H1 (cell line): ENCODE measurements around the gene SLX4IP. TPM values are rescaled to one million over a fixed set of nuclear protein-coding genes. Genes with fewer than 3 reads are reported as not detected.

Experiments used
- CTCF ChIA-PET: fragments of 300-600 bp; sonication (Branson Sonifier 250); formaldehyde crosslinking; loops from one replicate; lab custom pipeline; 2021; ENCODE audit not compliant: partially characterized antibody; lab: Charles Lee
- POLR2A ChIA-PET: fragments of 300-600 bp; sonication (Branson Sonifier 250); formaldehyde crosslinking; loops from one replicate; lab custom pipeline; 2021; ENCODE audit warnings: inconsistent platforms; ENCODE audit not compliant: partially characterized antibody; lab: Charles Lee
- DNase-seq, 2 experiments: peaks; one replicate each; pipeline versions ENCODE4 v3.0.0 to v3.0.0-alpha.2; 2010 to 2022; ENCODE audit warnings: low spot score in 2 of 2, low read depth in 1 of 2, mixed read lengths in 1 of 2
- FAIRE-seq: peaks from 2 replicates; lab custom pipeline; 2011; peaks lifted over from hg19 to GRCh38; lab: Jason Lieb, UNC
- H2AFZ ChIP-seq: 2 replicates; pipeline ENCODE4 v1.8.1; 2012; ENCODE audit warnings: low read length, inconsistent platforms
- H2AK5ac ChIP-seq: 2 replicates; pipeline ENCODE4 v1.6.1; 2013; ENCODE audit warnings: low read depth, low read length
- H2BK120ac ChIP-seq: replicated peaks from 2 replicates; pipeline ENCODE3; 2013; ENCODE audit warnings: low read depth, low read length, inconsistent platforms
- H2BK12ac ChIP-seq: 2 replicates; pipeline ENCODE4 v1.6.1; 2013; ENCODE audit warnings: low read depth, low read length
- H2BK15ac ChIP-seq: 2 replicates; pipeline ENCODE4 v1.6.1; 2013; ENCODE audit warnings: low read length
- H2BK20ac ChIP-seq: 2 replicates; pipeline ENCODE4 v1.6.1; 2013; ENCODE audit warnings: low read length
- H2BK5ac ChIP-seq: 2 replicates; pipeline ENCODE4 v1.6.1; 2013; ENCODE audit warnings: low read depth, low read length
- H3K14ac ChIP-seq: 2 replicates; pipeline ENCODE4 v1.6.1; 2013; ENCODE audit warnings: inconsistent platforms; ENCODE audit not compliant: insufficient read length
- H3K18ac ChIP-seq: 2 replicates; pipeline ENCODE4 v1.6.1; 2013; ENCODE audit warnings: low read length; ENCODE audit errors: extremely low read depth
- H3K23ac ChIP-seq: 2 replicates; pipeline ENCODE4 v1.6.1; 2013; ENCODE audit warnings: inconsistent platforms; ENCODE audit not compliant: insufficient read length
- H3K23me2 ChIP-seq: 2 replicates; pipeline ENCODE4 v1.6.1; 2013; ENCODE audit warnings: low read depth, low read length
- H3K27ac ChIP-seq: 2 replicates; pipeline ENCODE4 v1.6.1; 2011; ENCODE audit warnings: low read depth, low read length, inconsistent platforms
- H3K27me3 ChIP-seq, 4 experiments: replicated peaks in 1 of 4; 1 replicate in 1 of 4; 2 replicates in 3 of 4; pipeline versions ENCODE4 v1.6.1 to v1.8.1; 2011 to 2013; ENCODE audit warnings: low read length in 3 of 4, mild to moderate bottlenecking in 3 of 4, inconsistent platforms in 2 of 4, mixed read lengths in 2 of 4, moderate library complexity in 1 of 4; ENCODE audit not compliant: control insufficient read depth in 3 of 4, insufficient read depth in 3 of 4; ENCODE audit errors: extremely low read depth in 1 of 4
- H3K36me3 ChIP-seq, 4 experiments: 2 replicates each; pipeline versions ENCODE4 v1.6.1 to v1.8.1; 2011 to 2013; ENCODE audit warnings: mild to moderate bottlenecking in 4 of 4, low read length in 3 of 4, moderate library complexity in 2 of 4, control low read depth in 1 of 4, inconsistent platforms in 1 of 4; ENCODE audit not compliant: insufficient read depth in 4 of 4, control insufficient read depth in 2 of 4
- H3K4ac ChIP-seq: replicated peaks from 2 replicates; pipeline ENCODE3; 2013; ENCODE audit warnings: low read length, low read depth, mixed read lengths, inconsistent platforms; ENCODE audit not compliant: insufficient read length
- H3K4me1 ChIP-seq, 4 experiments: replicated peaks in 1 of 4; 1 replicate in 1 of 4; 2 replicates in 3 of 4; pipeline versions ENCODE4 v1.6.1 to v1.8.1; 2011 to 2013; ENCODE audit warnings: low read length in 3 of 4, inconsistent platforms in 2 of 4, mixed read lengths in 1 of 4; ENCODE audit not compliant: insufficient read depth in 4 of 4, control insufficient read depth in 3 of 4
- H3K4me2 ChIP-seq, 2 experiments: 2 replicates each; pipeline versions ENCODE4 v1.6.1 to v1.8.1; 2011 to 2013; ENCODE audit warnings: low read depth in 2 of 2, low read length in 2 of 2, control low read depth in 1 of 2, inconsistent platforms in 1 of 2, mild to moderate bottlenecking in 1 of 2; ENCODE audit not compliant: insufficient read depth in 1 of 2
- H3K4me3 ChIP-seq, 4 experiments: fragments of 200-600, 300-600 bp in 1 of 4; sonication (generic), shearing (Covaris generic), sonication (Bioruptor Twin) in 1 of 4; 2 replicates each; pipeline versions ENCODE4 v1.5.1 to v1.8.1; 2011 to 2016; ENCODE audit warnings: low read length in 4 of 4, low read depth in 3 of 4, control low read depth in 2 of 4, inconsistent platforms in 2 of 4, mild to moderate bottlenecking in 2 of 4, mixed read lengths in 1 of 4, moderate library complexity in 1 of 4; ENCODE audit not compliant: insufficient read depth in 2 of 4; ENCODE audit errors: extremely low read depth in 1 of 4
- H3K56ac ChIP-seq: replicated peaks from 2 replicates; pipeline ENCODE3; 2013; ENCODE audit warnings: low read depth, mild to moderate bottlenecking, mixed read lengths, low read length, inconsistent platforms; ENCODE audit not compliant: insufficient read length
- H3K79me1 ChIP-seq: 2 replicates; pipeline ENCODE4 v1.6.1; 2013; ENCODE audit warnings: low read depth, low read length, control low read depth
- H3K79me2 ChIP-seq, 2 experiments: 2 replicates each; pipeline versions ENCODE4 v1.6.1 to v1.8.1; 2012 to 2013; ENCODE audit warnings: low read length in 2 of 2, mild to moderate bottlenecking in 2 of 2, inconsistent platforms in 1 of 2; ENCODE audit not compliant: insufficient read depth in 2 of 2, control insufficient read depth in 1 of 2
- H3K9ac ChIP-seq, 4 experiments: replicated peaks in 1 of 4; 1 replicate in 1 of 4; 2 replicates in 3 of 4; pipeline versions ENCODE4 v1.6.1 to v1.8.1; 2011 to 2013; ENCODE audit warnings: low read depth in 3 of 4, low read length in 3 of 4, control low read depth in 2 of 4, mild to moderate bottlenecking in 2 of 4, moderate library complexity in 2 of 4, inconsistent platforms in 1 of 4; ENCODE audit errors: extremely low read depth in 1 of 4
- H3K9me3 ChIP-seq, 2 experiments: 2 replicates each; pipeline versions ENCODE4 v1.6.1 to v1.8.1; 2012 to 2013; ENCODE audit warnings: mild to moderate bottlenecking in 2 of 2, moderate library complexity in 2 of 2, control low read depth in 1 of 2, inconsistent platforms in 1 of 2, low read depth in 1 of 2, low read length in 1 of 2, mixed read lengths in 1 of 2; ENCODE audit not compliant: insufficient read depth in 2 of 2
- H4K20me1 ChIP-seq, 2 experiments: replicated peaks in 1 of 2; 2 replicates each; pipeline versions ENCODE3 to v1.8.1; 2011 to 2013; ENCODE audit warnings: inconsistent platforms in 2 of 2, low read length in 2 of 2, mild to moderate bottlenecking in 1 of 2; ENCODE audit not compliant: insufficient read depth in 2 of 2, control insufficient read depth in 1 of 2
- H4K5ac ChIP-seq: 2 replicates; pipeline ENCODE4 v1.6.1; 2013; ENCODE audit warnings: low read length, low read depth, mixed read lengths, inconsistent platforms; ENCODE audit not compliant: insufficient read length
- H4K8ac ChIP-seq: 2 replicates; pipeline ENCODE4 v1.8.0; 2013; ENCODE audit warnings: mild to moderate bottlenecking, moderate library complexity, low read length, inconsistent platforms; ENCODE audit not compliant: insufficient read depth; ENCODE audit errors: extremely low read depth
- H4K91ac ChIP-seq: replicated peaks from 2 replicates; pipeline ENCODE3; 2013; ENCODE audit warnings: low read length, mixed read lengths, inconsistent platforms; ENCODE audit not compliant: insufficient read length
- ASH2L ChIP-seq: fragments of 200-600, 300-600 bp; sonication (generic); IDR thresholded peaks from one replicate; pipeline ENCODE4 v1.7.1; 2017; ENCODE audit warnings: low read length
- CHD1 ChIP-seq: IDR thresholded peaks from 2 replicates; pipeline ENCODE4 v1.6.1; 2012; ENCODE audit warnings: low read depth, low read length, improper control_type of control experiment
- HDAC2 ChIP-seq, 2 experiments: fragments of 300-600 bp in 1 of 2; sonication (generic) in 1 of 2; IDR thresholded peaks; 2 replicates each; pipeline ENCODE4 v1.6.1; 2011 to 2012; ENCODE audit warnings: low read depth in 2 of 2, low read length in 2 of 2, mild to moderate bottlenecking in 2 of 2, moderate library complexity in 2 of 2, borderline replicate concordance in 1 of 2, inconsistent platforms in 1 of 2
- KDM5A ChIP-seq: fragments of 200-600 bp; IDR thresholded peaks from 2 replicates; pipeline ENCODE4 v1.7.1; 2012; ENCODE audit warnings: mild to moderate bottlenecking, low read length, inconsistent platforms, mixed read lengths
- SIN3A ChIP-seq, 2 experiments: IDR thresholded peaks in 1 of 2; conservative IDR thresholded peaks in 1 of 2; 2 replicates each; pipeline ENCODE4 v1.6.1; 2011 to 2012; ENCODE audit warnings: low read length in 2 of 2, improper control_type of control experiment in 1 of 2, low read depth in 1 of 2, mild to moderate bottlenecking in 1 of 2
- SP1 ChIP-seq: IDR thresholded peaks from 2 replicates; pipeline ENCODE4 v1.6.1; 2011; ENCODE audit warnings: low read depth, low read length
- SP2 ChIP-seq: IDR thresholded peaks from 2 replicates; pipeline ENCODE4 v1.6.1; 2012; ENCODE audit warnings: mild to moderate bottlenecking, low read length, inconsistent platforms
- TAF7 ChIP-seq: optimal IDR thresholded peaks from 2 replicates; pipeline ENCODE3; 2011; ENCODE audit warnings: low read depth, mild to moderate bottlenecking, inconsistent platforms, low read length, moderate library complexity, borderline replicate concordance
- WGBS, 2 experiments: shearing (Covaris generic) in 1 of 2; methylation state at CpG; one replicate each; pipeline versions ENCODE4 v1.1.6 to v1.1.7; 2013 to 2015; ENCODE audit warnings: low lambda C conversion rate in 2 of 2, mixed read lengths in 2 of 2, inconsistent platforms in 1 of 2, low coverage in 1 of 2, missing lambda C conversion rate in 1 of 2; ENCODE audit not compliant: insufficient replicate concordance in 2 of 2, insufficient coverage in 1 of 2, insufficient read length in 1 of 2; ENCODE audit errors: extremely low coverage in 1 of 2, missing lambda C conversion rate in 1 of 2; 5-methylcytosine and 5-hydroxymethylcytosine counted together
- polyA plus RNA-seq, 7 experiments: library from polyadenylated mRNA; depleted of rRNA in 3 of 7; stranded (reverse) in 5 of 7; unstranded in 2 of 7; fragments of >200 nt in 5 of 7; fragments of 200-250 nt in 2 of 7; gene quantifications; 1 replicate in 5 of 7; 2 replicates in 1 of 7; 4 replicates in 1 of 7; pipeline versions ENCODE4 v1.2.1 to v1.2.3, GENCODE V29; 2011 to 2013; ENCODE audit warnings: missing spikeins in 2 of 7, mixed read lengths in 2 of 7
- total RNA-seq: library from RNA; stranded (reverse); fragmentation: NEBNext Ultra II Directional; extraction: Animal tissue kit (Norgen Biotek cat#: 25700); gene quantifications from 2 replicates; pipeline ENCODE4 v1.2.1, GENCODE V29; 2021

Gene SLX4IP
- total and polyA plus RNA-seq, 2 of the 8 experiments (the other 6 are each of a cell fraction or from before 2014, with no cell fraction given): 2.4 to 8.7 TPM

DNA sequence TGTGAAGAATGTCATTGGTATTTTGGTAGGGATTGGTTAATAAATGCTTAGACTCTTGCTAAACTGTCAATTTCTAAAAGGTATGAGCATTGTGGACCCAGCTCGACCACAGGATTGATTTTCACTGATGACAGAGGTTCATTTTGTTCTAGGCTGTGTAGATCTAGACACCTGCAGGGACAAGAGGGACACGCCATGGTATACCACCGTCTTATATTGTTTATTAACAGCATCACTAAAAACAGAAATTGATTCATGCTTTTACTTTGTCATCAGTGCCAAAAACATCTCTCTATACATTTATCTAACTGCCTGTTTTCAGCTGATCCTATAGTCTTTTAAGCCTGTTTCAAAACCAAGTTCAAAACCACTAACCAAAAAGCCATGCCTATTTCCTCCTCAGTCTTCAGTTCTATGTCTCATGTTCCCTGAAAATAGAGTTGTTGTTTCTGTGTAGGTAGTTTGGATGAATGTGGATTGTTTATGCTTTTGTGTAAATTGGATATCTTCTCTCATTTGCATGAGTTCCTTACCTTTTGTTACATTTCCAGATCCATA, 128.9 kb downstream of the SLX4IP start:
- POLR2A ChIA-PET: no interaction called here
- Histone ChIP-seq H3K4ac (no peak overlapping the region), H3K27me3 (no peaks in the 10 kb centered on the region), H3K27ac (no peak overlapping the region; the same call in 1 of the 2 replicates), H3K9me3 (no peaks in the 10 kb centered on the region), H3K79me2 (no peaks in the 10 kb centered on the region), H3K4me3 (no peak overlapping the region), H3K14ac (no peak overlapping the region), H4K5ac (no peak overlapping the region), H3K79me1 (no peaks in the 10 kb centered on the region), H3K23ac (no peak overlapping the region), H4K91ac (no peak overlapping the region), H4K8ac (no peak overlapping the region), H3K4me1 (peaks cover 0 to 8% (median 2%) of the 10 kb centered on the region in 4 experiments; a peak in 2 of 7 replicates), H2BK15ac (no peak overlapping the region), H3K9ac (no peak overlapping the region), H2AK5ac (no peak overlapping the region), H2BK5ac (no peak overlapping the region), H4K20me1 (no peaks in the 10 kb centered on the region), H2BK20ac (no peak overlapping the region), H3K56ac (no peak overlapping the region), H3K4me2 (no peak overlapping the region), H2AFZ (no peak overlapping the region), H3K18ac (no peak overlapping the region), H3K36me3 (peaks cover 0 to 6% (median 0%) of the 10 kb centered on the region in 4 experiments; a peak in 1 of 8 replicates), H2BK120ac (no peak overlapping the region), H2BK12ac (no peak overlapping the region), H3K23me2 (no peaks in the 10 kb centered on the region)
- WGBS, 2 experiments: 92% methylated on average over 3 of the region's 3 CpGs; no CpG with 5 or more reads in 1 of the 2 experiments
- DNase-seq (no peak), FAIRE-seq (no peak)
- CTCF ChIA-PET: interaction anchor here (0.7 kb wide), 2 partner anchors 698 to 1204 kb away, joined by 3 read pairs; no protein-coding TSS in a partner anchor
- TF ChIP-seq TAF7: no peak
- no peak for TF ChIP-seq SP2
- no peak for TF ChIP-seq SIN3A (conservative IDR thresholded peaks at IDR 0.05 in 1 of 2, IDR thresholded peaks at IDR 0.05 in 1 of 2; ENCODE audit: low read depth in 1 of 2, low read length in 2 of 2)
- no peak for TF ChIP-seq KDM5A
- no peak for TF ChIP-seq CHD1
- TF ChIP-seq ASH2L: no peak
- no peak for TF ChIP-seq HDAC2 (IDR thresholded peaks at IDR 0.05; ENCODE audit: borderline replicate concordance in 1 of 2, low read depth in 2 of 2, low read length in 2 of 2)
- TF ChIP-seq SP1: no peak
